Loucy (cell line): Measurements from ENCODE around the gene TMEM87B.

Source experiments
- CTCF ChIP-seq: fragments of 200-600 bp; sonication (generic); conservative IDR thresholded peaks from 2 replicates; pipeline ENCODE4 v1.5.1; 2014; ENCODE audit warnings: mild to moderate bottlenecking, antibody characterized with exemption, low read length
- EZH2phosphoT487 ChIP-seq: fragments of 200-600 bp; IDR thresholded peaks from 2 replicates; pipeline ENCODE4 v1.6.1; 2018; ENCODE audit warnings: antibody characterized with exemption, mild to moderate bottlenecking, moderate library complexity, borderline replicate concordance

- no peak for TF ChIP-seq CTCF
- TF ChIP-seq EZH2phosphoT487 = no peak
Observed at GRCh38 chr2:112149194-112149593, 94.1 kb downstream of the TMEM87B start.
